IPS-NIHi7 (cell line): Measurements from ENCODE around the gene NOBOX.
A peak's percentile ranks its signal among the peaks of the same experiment; 100 is the strongest.
"Not testable (repeated sequence)": the region's sequence is repeated elsewhere in the genome, so short reads cannot be mapped to it uniquely, and the experiment has no call there.

Experiments
- DNase-seq: peaks from one replicate; pipeline ENCODE4 v3.0.0; 2012; ENCODE audit warnings: mixed read lengths; ENCODE audit errors: extremely low spot score

The NOBOX gene

DNA sequence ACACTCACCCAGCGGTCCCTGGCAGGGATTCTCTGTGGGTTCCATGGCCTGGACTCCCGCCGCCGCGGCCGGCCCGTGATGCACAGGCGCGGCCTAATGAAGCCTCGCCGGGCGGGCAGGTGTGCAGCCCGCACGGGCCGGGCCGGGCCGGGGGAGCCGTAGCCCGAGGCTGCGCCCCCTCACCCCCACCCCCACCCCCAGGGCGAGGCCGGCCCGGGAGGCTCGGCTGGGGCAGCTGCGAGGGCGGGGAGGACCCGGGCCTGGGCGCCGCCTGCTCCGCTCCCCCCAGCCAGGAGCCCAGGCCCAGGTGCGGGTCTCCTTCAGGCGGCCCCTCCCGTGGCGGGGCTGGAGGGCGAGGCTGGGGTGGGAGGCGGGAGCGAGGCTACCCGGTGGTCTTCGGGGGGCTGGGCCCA, at the start of gene NOBOX:
Gene NOBOX (minus strand): TSS at position 45 of the 413 bp plus-strand sequence.
- no peak for DNase-seq

DNA sequence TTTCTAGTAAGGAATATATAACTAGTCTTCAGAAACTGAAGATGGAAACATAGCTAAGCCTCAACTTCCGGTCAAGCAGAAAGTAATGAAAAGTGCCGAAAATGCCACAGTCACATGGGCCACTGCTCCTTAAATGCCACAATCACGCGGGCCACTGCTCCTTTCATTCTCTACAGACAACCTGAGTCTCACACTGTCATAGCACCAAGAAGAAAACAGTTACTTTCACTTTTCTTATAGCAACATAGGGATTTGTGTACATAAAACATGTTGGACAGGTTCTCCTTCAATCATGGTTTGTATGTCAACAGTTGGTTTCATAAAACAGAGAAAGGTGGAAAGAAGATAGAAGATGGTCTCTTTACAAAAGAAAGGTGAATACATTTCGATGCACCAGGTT, 48.6 kb upstream of the NOBOX start:
- no peak for DNase-seq

DNA sequence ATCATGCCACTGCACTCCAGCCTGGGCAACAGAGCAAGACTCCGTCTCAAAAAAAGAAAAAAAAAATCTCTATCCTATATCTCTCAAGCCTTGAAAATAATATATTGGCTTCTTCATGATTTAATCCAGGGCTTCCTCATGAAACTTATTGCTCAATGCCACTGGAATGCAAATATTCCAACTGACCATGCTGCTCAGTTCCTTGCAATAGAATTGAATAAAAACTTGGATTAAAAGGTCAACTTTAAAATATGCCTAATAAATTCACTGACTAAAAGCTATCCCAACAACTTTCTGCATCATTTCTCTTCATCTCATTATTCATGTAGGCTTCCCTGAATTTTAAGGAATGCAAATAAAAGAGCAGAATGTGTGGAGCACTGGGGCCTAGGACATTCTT, 42.1 kb upstream of the NOBOX start:
- no peak for DNase-seq

DNA sequence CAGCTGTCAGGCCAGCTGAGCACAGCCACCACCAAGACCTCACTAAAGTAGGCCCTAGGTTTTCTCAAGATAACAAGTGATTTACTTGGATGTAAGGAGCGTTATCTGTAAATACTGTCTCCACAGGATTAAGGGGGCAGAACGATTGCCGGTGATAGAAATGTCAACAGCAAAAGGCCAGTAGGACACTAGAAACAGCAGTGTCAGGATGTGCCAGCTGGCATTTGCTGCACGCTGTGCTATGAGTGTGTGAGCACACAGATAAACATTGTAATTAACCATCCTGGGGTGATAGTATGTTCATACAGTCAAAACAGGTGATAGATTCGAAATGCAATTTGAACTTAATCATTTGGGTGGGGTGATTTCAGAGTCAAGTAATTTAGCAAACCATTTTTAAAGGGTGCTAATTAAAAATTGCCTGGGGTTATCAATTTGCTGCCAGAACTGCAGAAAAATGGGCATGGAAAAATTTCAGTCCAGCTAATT, 36.3 kb upstream of the NOBOX start:
- DNase-seq: no peak

DNA sequence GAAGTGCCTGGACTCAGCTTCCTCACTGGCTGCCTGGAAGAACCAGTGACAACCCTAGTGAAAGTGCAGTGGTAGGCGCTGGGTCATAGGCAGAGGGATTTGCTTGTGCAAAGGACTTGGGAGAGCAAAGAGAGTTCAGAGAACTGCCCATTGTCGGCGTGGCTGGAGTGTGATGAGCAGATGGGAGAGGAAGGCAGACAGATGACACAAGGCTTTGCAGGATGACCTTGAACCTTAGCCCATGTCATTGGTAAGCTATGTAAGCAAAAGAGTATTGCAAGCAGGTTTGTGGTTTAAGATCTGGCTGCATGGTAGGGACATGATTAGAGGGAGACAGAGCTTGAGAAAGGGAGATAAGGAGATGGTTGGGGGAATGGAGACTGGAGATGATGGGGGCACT, 35.3 kb upstream of the NOBOX start:
- DNase-seq: no peak

DNA sequence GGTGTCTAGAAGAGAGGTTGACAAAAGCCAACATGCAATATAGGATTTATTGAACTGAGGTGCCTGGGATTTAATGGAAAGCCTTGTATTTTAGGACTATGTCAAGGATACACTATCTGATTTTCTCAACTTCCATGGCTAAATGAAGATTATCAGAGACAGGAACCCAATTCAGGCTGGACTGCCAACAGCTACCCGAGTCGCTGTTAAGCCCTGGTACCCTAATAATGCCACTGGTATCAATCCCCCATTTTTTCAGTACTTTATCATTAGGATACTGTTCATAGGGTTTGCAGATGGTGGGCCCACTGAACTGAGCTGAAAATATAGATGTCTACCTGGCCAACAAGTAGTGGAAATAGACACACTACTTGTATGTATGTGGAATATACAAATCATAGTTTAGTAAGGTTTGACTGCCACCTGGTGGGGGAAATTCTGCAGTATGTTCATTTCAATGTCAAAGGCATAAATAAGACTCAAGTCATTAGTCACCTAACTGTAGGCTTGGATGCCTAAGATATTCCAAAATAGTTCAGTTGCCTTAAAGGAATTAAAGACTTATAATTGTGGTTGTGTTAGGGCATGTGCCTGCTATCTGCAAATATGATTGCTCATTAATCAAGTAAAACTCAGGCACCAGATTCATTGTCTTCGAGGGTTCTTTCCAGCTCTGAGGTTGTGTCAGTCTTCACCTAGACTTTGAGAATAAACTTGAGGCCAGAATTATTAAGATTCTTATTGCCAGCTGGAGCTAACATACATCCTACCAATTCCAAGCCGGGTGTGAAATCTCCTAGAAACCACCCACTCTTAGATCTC, 34.1 kb upstream of the NOBOX start:
- peak; percentile 41 for DNase-seq

DNA sequence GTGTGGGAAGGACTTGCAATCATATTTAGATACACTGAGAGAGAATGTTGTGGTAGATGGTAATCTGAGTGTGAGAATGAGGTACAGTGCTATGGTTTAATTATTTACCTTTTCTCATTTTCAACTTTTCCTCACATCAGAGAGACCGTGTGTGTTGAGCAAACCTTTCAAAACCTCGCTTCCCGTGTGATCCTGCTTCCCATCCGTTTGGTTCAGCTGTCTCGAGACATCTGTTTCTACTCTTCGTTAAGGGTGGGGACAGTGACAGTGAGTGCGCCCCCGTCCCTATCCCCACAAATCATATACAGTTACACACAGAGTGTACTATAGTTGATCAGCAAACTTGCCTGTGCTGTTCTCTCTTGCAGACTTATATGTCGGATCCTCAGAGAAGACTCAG, 33.0 kb upstream of the NOBOX start:
- DNase-seq: no peak

DNA sequence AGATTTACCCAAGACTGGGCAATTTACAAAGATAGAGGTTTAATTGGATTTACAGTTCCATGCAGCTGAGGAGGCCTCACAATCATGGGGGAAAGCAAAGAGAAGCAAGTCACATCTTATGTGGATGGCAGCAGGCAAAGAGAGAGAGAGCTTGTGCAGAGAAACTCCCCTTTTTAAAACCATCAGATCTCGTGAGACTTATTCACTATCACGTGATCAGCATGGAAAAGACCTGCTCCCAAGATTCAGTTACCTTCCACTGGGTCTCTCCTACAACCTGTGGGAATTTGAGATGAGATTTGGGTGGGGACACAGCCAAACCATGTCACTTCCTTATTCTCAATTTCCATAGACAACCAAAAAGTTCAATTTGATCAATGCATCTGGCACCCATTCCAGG, 24.9 kb upstream of the NOBOX start:
- no peak for DNase-seq

DNA sequence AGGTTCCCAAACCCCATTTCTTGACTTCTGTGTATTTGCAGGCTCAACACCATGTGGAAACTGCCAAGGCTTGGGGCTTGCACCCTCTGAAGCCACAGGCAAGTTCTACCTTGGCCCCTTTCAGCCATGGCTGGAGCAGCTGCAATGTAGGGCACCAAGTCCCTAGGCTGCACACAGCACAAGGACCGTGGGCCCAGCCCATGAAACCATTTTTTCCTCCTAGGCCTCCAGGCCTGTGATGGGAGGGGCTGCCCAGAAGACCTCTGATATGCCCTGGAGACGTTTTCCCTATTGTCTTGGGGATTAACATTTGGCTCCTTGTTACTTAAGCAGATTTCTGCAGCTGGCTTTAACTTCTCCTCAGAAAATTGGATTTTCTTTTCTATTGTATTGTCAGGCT, 24.0 kb upstream of the NOBOX start:
- not testable (repeated sequence) for DNase-seq

DNA sequence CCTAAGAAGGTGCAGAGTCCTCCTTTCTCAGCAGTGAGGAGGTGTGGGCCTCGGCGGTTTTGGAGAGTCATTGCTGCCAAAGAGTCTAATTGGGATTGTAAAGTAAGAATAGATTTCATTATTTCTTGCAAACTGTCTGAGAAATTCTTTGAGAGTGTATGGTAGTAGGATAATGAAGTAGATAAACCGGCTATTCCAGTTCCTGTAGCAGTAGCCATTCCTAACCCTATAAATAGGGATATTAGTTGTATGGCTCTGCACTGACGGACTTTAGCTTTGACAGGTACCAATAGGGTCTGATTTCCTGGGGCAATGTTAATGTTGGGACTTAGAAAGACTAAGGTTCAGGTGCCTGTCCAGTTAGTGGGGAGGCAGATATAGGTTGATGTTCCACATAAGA, 15.4 kb upstream of the NOBOX start:
- DNase-seq: not testable (repeated sequence)

DNA sequence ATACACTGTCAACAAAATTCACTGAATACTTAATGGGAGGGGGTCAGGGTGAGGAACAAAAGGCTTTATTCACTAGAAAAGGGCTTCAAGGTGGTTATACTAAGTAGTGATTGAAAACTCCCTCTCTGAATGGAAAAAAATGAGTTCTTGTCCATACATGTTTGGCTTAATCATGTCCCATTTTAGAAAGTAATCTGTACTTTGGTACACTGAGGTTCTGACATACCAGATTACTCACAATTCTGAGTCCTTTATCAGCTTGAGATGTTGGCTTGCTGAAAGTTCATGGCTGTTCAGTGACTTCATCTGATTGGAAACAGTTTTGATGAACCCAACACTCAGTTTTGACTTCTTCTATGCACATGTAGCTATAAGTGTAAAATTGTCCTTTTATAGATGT, 12.8 kb upstream of the NOBOX start:
- no peak for DNase-seq

DNA sequence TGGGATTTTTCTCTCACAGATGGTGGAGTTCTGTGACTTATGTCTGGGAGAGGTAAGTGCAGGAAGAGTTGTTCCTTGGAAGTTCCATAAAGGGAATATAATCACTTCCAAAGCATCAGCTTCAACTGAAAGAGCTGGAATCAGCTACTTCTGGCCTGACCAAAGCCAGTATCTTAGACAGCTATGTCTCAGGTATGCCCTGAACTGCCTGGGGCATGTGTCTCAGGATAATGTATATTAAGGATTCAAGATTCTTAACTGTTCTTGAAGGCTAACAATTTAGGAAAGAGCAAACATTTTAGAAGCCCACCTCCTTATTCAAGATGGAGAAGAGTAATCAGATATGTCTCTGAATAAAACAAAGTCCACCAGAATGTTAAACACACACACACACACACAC, 12.4 kb upstream of the NOBOX start:
- no peak for DNase-seq

DNA sequence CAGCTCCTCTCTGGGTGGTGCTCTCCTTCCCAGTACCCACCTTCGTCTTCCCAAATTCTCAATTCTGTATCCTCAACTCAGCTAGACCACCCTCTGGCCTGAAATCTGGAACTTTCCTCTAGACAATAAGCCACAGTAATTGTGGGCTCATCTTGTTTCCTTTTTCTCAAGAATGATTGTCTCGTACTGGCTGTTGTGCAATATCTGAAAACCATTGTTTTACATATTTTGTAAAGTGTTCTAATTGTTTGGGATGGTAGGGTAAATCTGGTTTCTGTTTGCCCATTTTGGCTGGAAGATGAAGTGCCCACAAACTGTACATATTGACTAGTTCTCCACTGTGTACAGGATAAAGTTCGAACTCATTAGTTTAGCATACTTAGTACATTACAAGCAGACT, 11.3 kb upstream of the NOBOX start:
- DNase-seq: no peak

DNA sequence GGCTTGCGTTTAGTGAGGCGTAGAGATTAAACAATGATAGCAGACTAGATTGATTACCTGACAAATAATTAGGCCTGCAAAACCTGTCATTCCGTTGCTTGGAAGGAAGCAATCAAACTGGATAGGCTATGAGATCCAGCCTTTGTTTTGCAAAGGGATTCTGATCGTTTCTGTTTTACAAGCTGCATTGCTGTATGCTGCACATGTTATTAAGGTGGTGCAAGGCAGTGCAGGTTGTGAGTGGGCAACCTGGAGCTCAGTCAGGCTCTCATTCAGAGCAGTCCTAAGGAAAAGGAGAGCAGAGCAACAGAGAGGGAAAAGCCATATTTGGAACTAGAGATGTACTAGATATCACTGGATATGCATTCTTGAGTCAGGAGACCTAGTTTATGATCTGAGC, 6.9 kb upstream of the NOBOX start:
- peak; percentile 6 for DNase-seq

DNA sequence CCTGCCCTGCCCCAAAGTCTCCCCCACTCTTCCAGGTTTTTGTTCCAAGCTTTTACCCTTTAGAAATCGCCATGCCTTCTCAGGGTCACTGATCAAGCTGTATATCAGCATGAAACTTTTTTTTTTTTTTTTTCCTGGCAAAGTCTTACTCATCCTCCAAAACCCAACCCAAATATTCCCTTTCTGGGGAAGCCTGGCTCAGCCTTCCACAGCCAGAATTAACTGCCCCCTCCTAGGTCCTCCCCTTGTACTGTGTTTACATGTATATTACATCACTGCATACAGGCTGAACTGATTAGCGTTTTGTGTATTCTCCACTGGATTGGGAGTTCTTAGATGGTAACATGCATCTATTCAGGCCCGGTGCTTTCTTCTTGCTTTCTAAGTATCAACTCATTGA, 4.6 kb upstream of the NOBOX start:
- no peak for DNase-seq

DNA sequence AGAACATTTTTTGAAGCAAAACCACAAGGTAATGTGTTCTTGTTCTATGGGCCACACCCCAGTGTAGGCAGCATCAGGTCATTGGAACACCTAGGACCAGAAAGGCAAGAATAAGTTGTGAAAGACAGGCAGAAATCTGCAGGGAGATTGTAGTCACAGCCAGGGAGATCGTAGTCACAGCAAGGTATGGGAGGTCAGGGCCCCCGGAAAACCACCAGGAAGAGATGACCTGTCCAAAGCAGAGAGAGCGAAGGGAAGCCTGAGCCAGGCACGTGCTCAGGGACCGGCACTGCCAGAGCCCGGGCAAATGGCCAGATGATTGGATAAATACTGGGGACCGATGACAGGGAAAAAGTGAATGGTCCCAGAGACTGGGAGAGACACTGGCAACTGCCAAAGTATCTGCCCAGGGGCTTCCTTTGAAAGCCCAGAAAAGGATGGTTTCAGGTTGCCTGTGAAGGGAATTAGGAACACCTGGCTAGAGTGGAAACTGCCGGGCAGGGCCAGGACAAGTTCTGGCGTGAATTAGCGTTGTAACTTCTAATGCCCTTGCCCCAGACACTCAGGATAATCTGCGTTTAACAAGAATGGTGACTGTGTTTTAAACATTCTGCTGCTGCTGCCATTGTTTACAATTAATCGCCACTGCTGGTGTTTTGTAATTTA, 3.9 kb upstream of the NOBOX start:
- DNase-seq: peak; percentile 22

DNA sequence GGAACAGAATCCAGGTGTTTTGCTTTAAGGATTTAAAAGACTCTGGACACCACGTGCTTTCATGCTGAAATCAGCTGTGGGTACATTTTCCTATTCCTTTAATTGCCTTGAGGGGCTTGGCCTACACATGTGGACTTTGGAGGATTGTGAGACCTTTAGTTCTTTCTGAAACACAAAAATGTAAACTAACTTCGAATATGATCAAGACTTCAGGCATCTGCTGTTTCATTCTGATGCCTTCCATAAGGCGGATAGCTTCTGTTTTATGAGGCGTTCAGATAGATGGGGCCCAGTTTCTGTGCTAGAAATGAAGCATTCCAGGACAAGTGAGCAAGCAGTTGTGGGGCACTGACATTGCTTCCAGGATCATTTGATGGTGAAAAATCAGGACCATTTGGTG, 1.5 kb upstream of the NOBOX start:
- DNase-seq: no peak

DNA sequence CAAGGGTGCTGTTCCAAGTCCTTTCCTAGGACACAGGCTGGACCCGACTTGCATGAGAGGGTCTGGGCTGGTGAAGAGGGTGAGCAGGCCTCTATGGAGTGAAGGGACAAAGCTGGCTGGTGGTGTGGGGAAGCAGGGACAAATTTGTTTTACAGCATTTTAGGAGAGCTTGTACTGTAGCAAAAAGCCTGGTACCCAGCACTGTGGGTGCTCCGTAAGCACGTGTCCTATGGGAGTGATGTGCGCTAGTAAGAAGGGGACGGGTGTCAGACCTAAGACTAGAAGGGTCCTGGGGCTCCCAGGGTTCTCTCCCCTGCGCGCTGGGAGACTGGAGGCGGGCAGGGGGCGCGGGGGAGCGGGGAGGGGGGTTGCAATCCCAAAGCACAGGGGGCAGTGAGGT, 391 bp downstream of the NOBOX start:
- no peak for DNase-seq

DNA sequence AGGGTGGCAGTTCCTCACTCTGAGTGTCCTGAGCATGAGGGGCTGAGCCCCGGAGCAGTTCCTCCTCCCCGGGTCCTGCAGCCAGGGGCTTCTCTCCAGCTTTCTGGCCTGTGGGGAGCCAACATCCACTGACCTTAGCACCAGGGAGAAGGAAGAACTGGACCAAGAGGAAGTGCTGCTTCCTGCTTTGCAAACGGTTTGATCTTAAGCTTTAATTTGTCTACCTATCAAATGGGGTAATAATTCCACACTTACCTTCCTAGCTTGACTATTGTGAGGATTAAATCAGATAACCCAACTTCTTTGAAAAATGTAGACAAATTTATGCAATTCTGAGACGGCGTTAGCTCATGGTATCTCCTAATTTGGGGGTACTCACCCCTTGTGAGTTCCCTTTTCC, 2.0 kb downstream of the NOBOX start:
- no peak for DNase-seq

DNA sequence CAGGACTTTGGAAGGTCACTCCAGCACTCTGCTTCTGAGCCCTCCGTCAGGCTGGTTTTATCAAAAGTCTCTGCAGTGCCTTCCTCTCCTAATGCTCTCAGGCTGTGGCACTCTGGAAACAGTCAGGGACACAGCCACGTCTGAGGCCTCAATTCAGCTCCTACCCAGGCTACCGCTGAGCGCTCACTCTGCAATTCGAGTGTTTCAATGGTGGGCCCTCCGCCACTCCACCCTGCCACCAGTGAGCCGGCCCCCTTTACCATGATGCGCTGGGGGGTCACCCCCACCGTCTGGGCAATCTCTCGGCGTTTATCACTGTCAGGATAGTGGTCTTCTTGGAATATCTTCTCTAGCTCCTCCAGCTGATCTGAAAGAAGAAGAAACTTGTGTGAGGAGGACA, 3.5 kb downstream of the NOBOX start:
- no peak for DNase-seq

DNA sequence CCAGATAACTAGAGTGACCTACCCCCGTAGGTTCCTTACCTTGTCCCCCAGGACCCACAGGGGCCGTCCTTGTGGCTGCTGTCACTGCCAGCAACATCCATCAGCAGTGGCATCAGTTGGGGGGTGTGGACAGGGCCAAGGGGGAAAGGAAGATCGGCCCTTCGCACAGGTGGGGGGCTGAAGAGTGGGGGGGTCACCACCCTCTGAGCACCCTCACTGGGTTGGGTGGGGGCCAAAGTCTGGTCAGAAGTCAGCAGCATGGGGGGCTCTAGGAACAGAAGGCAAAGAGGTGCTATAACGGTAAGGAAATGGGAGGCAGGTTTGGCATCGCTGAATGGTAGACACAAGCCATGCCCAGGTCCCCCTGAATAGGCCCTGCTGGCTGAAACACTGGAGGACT, 4.6 kb downstream of the NOBOX start:
- no peak for DNase-seq

DNA sequence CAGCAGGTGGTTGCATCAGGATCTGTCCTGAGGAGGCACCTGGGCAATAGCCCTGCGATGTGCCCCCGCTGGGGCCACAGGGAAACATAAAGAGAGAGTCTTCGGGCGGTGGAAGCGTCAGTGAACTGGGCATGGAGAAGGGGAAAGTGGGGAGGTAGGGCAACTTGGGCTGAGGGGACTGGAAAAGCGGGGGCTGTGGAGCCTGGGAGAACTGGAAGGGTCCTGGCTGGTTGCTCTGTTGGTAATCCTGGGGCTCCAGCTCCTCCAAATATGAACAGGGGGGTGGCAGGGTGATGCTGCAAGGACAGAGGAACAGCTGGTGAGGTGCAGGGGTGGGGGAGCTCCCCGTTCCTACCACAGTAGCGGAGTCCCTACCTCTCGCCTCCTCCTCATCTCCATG, 5.2 kb downstream of the NOBOX start:
- DNase-seq: no peak

DNA sequence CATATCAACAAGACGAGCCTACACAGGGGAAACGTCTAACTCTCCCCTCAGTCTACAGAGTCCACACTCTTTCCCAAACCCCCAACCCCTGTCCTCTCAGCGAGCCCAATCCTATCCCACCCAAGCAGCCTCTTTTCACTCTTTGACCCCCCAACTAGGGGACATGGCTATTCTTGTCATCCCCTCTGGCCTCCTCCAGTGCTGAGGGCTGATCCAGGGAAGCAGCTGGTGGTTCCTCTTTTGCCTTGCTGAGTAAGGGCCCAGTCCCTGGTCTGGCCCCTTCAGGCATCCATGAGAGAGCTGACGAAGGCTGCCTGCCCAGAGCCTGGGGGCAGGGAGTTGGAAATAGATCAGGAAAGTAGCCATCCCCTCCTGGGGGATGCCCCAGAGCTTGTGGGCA, 6.4 kb downstream of the NOBOX start:
- DNase-seq: no peak
